Ovary (tissue), 9 donors: ENCODE data around the gene YY1. TPM values are rescaled to one million over a fixed set of nuclear protein-coding genes. Genes with fewer than 3 reads are reported as not detected.
"Not testable (repeated sequence)": the region's sequence is repeated elsewhere in the genome, so short reads cannot be mapped to it uniquely, and the experiment has no call there.

Experiments
- DNase-seq, 5 donors: peaks; one replicate each; pipeline ENCODE4 v3.0.0-alpha.2; 2019 to 2020
- H3K27ac ChIP-seq, 2 donors: fragments of 200-600 bp; one replicate each; pipeline versions ENCODE4 v1.5.1 to v1.8.0; 2019 to 2022
- H3K27me3 ChIP-seq: fragments of 200-600 bp; one replicate; pipeline ENCODE4 v1.8.0; 2022
- H3K36me3 ChIP-seq: fragments of 200-600 bp; sonication (generic); one replicate; pipeline ENCODE4 v1.5.1; 2019
- H3K4me1 ChIP-seq: one replicate; pipeline ENCODE4 v1.8.1; 2013; ENCODE audit warnings: mild to moderate bottlenecking, moderate library complexity; ENCODE audit not compliant: insufficient read depth
- H3K4me3 ChIP-seq: fragments of 200-600 bp; sonication (generic); one replicate; pipeline ENCODE4 v1.5.1; 2017
- H3K9me3 ChIP-seq, 2 donors: fragments of 200-600 bp in 1 of 2; sonication (generic) in 1 of 2; one replicate each; pipeline versions ENCODE4 v1.5.1 to v1.8.1; 2013 to 2019; ENCODE audit warnings: mild to moderate bottlenecking in 1 of 2, moderate library complexity in 1 of 2
- CTCF ChIP-seq, 3 donors: fragments of 450-650 bp in 2 of 3; fragments of 200-600 bp in 1 of 3; IDR thresholded peaks; one replicate each; pipeline versions ENCODE4 v1.5.1 to v1.8.0; 2016 to 2022; ENCODE audit warnings: antibody characterized with exemption in 3 of 3, mild to moderate bottlenecking in 1 of 3
- EP300 ChIP-seq: sonication (generic); formaldehyde crosslinking; IDR thresholded peaks from one replicate; pipeline ENCODE4 v1.6.1; 2017; ENCODE audit warnings: antibody characterized with exemption
- POLR2A ChIP-seq: fragments of 450-650 bp; IDR thresholded peaks from one replicate; pipeline ENCODE4 v1.6.1; 2017; ENCODE audit warnings: antibody characterized with exemption, mild to moderate bottlenecking, moderate library complexity
- WGBS, 3 donors: extraction: QIAGEN DNeasy Blood & Tissue Kit in 1 of 3; methylation state at CpG; one replicate each; pipeline versions ENCODE4 v1.1.5 to v1.1.7; 2013 to 2017; 5-methylcytosine and 5-hydroxymethylcytosine counted together
- intact Hi-C, 4 donors: fragments of 100-400 bp; cut with DNase I; formaldehyde crosslinking; loops; one replicate each; pipeline versions ENCODE4 v1.11.0 to v1.15.1; 2022 to 2023
- polyA plus RNA-seq, 2 donors: library from polyadenylated mRNA; stranded (reverse); fragments of 200-250 nt in 1 of 2; fragments of 350-450 nt in 1 of 2; fragmentation: Illumina TruSeq in 1 of 2; extraction: RNeasy Lipid Tissue Mini Kit (QIAGEN cat#74804) in 1 of 2; gene quantifications; one replicate each; pipeline ENCODE4 v1.2.3, GENCODE V29; 2013 to 2014
- total RNA-seq, 7 donors: library from RNA; depleted of rRNA in 2 of 7; stranded (reverse); fragments of >200 nt in 2 of 7; fragmentation: NEBNext Ultra II Directional in 3 of 7; extraction: Animal tissue kit (Norgen Biotek cat#: 25700) in 3 of 7; gene quantifications; one replicate each; pipeline versions ENCODE4 v1.1.0 to v1.2.4, GENCODE V29; 2016 to 2023
- donor health status: DM: no; HTN: no; CAD: no; lungs with moderate emphysema.
- donor health status: DM: no; HTN: no; CAD: no.
- donor health status: Bipolar disorder and iron deficiency.
- donor health status: DM: yes; HTN: yes; CAD: no.
- donor health status: DM: no; HTN: no; CAD: no.
- donor health status: DM: yes; HTN: yes; CAD: no.

The YY1 gene
- total and polyA plus RNA-seq, 9 donors, result 24.1 to 75.8 (median 58.1) TPM

GRCh38 chr14:100306998-100307765 lies 68.2 kb downstream of the YY1 start:
- WGBS, 3 donors, result 5 to 6% (median 5%) methylated on average over 47 to 49 of the region's 49 CpGs
- no peaks in the 10 kb centered on the region for H3K9me3 ChIP-seq
- TF ChIP-seq EP300 (no peak), POLR2A (no peak), CTCF (IDR thresholded peaks at IDR 0.05) (no peak)
- peak overlapping the region; percentile 82 to 83 for H3K27ac ChIP-seq
- intact Hi-C loops, result loop anchor here in 2 of 4 donors (5.0 kb wide), 1 partner anchor 70 kb away; the partner anchor contains the start of gene WDR25 (in 2 of the 2)
- no peaks in the 10 kb centered on the region for H3K27me3 ChIP-seq
- H3K36me3 ChIP-seq, result no peaks in the 10 kb centered on the region
- peak overlapping the region; percentile 92 for H3K4me3 ChIP-seq
- DNase-seq, result peak in 4 of 5 donors; percentile 38 to 69 (median 59)
- H3K4me1 ChIP-seq, result peaks cover 4% of the 10 kb centered on the region

- no peaks in the 10 kb centered on the region for H3K9me3 ChIP-seq
- peaks cover 4% of the 10 kb centered on the region for H3K4me1 ChIP-seq
- H3K27ac ChIP-seq, result peak overlapping the region; percentile 82 to 83
- 84 to 87% (median 84%) methylated on average over 5 of the region's 5 CpGs for WGBS, 3 donors
- H3K4me3 ChIP-seq, result no peak overlapping the region
- no peak for DNase-seq
- no peaks in the 10 kb centered on the region for H3K27me3 ChIP-seq
- no peaks in the 10 kb centered on the region for H3K36me3 ChIP-seq
- intact Hi-C loops, result loop anchor here in 2 of 4 donors (5.0 kb wide), 1 partner anchor 69 kb away; the partner anchor contains the start of gene WDR25 (in 2 of the 2)
- TF ChIP-seq CTCF (IDR thresholded peaks at IDR 0.05) (no peak), EP300 (no peak), POLR2A (no peak)
Observed at GRCh38 chr14:100307766-100308426, 69.0 kb downstream of the YY1 start.

- not testable (repeated sequence) for H3K36me3 ChIP-seq, H3K27me3 ChIP-seq, DNase-seq, H3K27ac ChIP-seq, H3K4me3 ChIP-seq, H3K9me3 ChIP-seq, H3K4me1 ChIP-seq
- intact Hi-C loops, result loop anchor here in 2 of 4 donors (5.0 kb wide), 1 partner anchor 69 kb away; the partner anchor contains the start of gene WDR25 (in 2 of the 2)
- 69 to 81% (median 77%) methylated on average over 6 of the region's 6 CpGs for WGBS, 3 donors
Observed at GRCh38 chr14:100308427-100308792, 69.5 kb downstream of the YY1 start.

GRCh38 chr14:100309028-100309737 lies 70.2 kb downstream of the YY1 start:
- DNase-seq, result no peak
- intact Hi-C loops, result loop anchor here in 2 of 4 donors (5.0 kb wide), 1 partner anchor 68 kb away; the partner anchor contains the start of gene WDR25 (in 2 of the 2)
- TF ChIP-seq EP300 (no peak), CTCF (IDR thresholded peaks at IDR 0.05) (no peak), POLR2A (no peak)
- H3K9me3 ChIP-seq, result no peaks in the 10 kb centered on the region
- no peaks in the 10 kb centered on the region for H3K36me3 ChIP-seq
- H3K4me1 ChIP-seq, result peaks cover 4% of the 10 kb centered on the region
- H3K27me3 ChIP-seq, result no peaks in the 10 kb centered on the region
- H3K4me3 ChIP-seq, result no peak overlapping the region
- WGBS, 3 donors, result 51 to 60% (median 51%) methylated on average over 8 of the region's 8 CpGs
- no peak overlapping the region for H3K27ac ChIP-seq

- not testable (repeated sequence) for H3K27ac ChIP-seq, H3K9me3 ChIP-seq, H3K27me3 ChIP-seq, H3K4me1 ChIP-seq, H3K36me3 ChIP-seq, DNase-seq, H3K4me3 ChIP-seq
- intact Hi-C loops, result loop anchor here in 1 of 4 donors (5.0 kb wide), 1 partner anchor 70 kb away; no protein-coding TSS in a partner anchor
- WGBS, 3 donors, result 12 to 18% (median 17%) methylated on average over 18 of the region's 18 CpGs
Observed at GRCh38 chr14:100312110-100312876, 73.3 kb downstream of the YY1 start.
